B cell (primary cell): ENCODE data around the gene NT5C1B. TPM values are rescaled to one million over a fixed set of nuclear protein-coding genes. Genes with fewer than 3 reads are reported as not detected.

Source experiments
- ATAC-seq: fragments of 200-7000 bp; cut with Tn5 transposase; one replicate; pipeline ENCODE4 v1.10.0; 2021; ENCODE audit warnings: low read depth, mild to moderate bottlenecking, moderate number of reproducible peaks, moderate library complexity
- CTCF ChIA-PET: fragments of 350-600 bp; sonication (Branson Sonifier 250); formaldehyde crosslinking; loops from one replicate; lab custom pipeline; 2021; ENCODE audit warnings: antibody characterized with exemption, inconsistent platforms; lab: Charles Lee
- POLR2A ChIA-PET: fragments of 350-600 bp; sonication (Branson Sonifier 250); formaldehyde crosslinking; loops from one replicate; lab custom pipeline; 2021; ENCODE audit warnings: antibody characterized with exemption; lab: Charles Lee
- DNase-seq: peaks from one replicate; pipeline ENCODE4 v3.0.0; 2013
- H2AFZ ChIP-seq: 2 replicates; pipeline ENCODE4 v1.6.1; 2012; ENCODE audit warnings: mild to moderate bottlenecking, low read depth, low read length; ENCODE audit not compliant: insufficient read depth, poor library complexity, severe bottlenecking
- H3K27ac ChIP-seq, 2 donors: 1 replicate in 1 of 2; 2 replicates in 1 of 2; pipeline ENCODE4 v1.5.1; 2012 to 2013; ENCODE audit warnings: low read length in 2 of 2, mild to moderate bottlenecking in 2 of 2, moderate library complexity in 1 of 2
- H3K27me3 ChIP-seq, 4 experiments: fragments of 200-600 bp in 1 of 4; sonication (generic) in 1 of 4; replicated peaks in 1 of 4; 1 replicate in 2 of 4; 2 replicates in 2 of 4; pipeline versions ENCODE4 v1.6.1 to v1.7.0; 2013 to 2016; ENCODE audit warnings: low read length in 3 of 4, mild to moderate bottlenecking in 2 of 4, mixed read lengths in 1 of 4, moderate library complexity in 1 of 4; ENCODE audit not compliant: insufficient read depth in 4 of 4, control insufficient read depth in 3 of 4; ENCODE audit errors: control extremely low read depth in 1 of 4
- H3K36me3 ChIP-seq, 2 experiments: replicated peaks in 1 of 2; 1 replicate in 1 of 2; 2 replicates in 1 of 2; pipeline versions ENCODE4 v1.6.1 to v1.7.1; 2013; ENCODE audit warnings: low read length in 1 of 2; ENCODE audit not compliant: insufficient read depth in 2 of 2, control insufficient read depth in 1 of 2; ENCODE audit errors: control extremely low read depth in 1 of 2, extremely low read depth in 1 of 2
- H3K4me1 ChIP-seq, 2 donors: fragments of 200-600 bp in 1 of 2; sonication (generic) in 1 of 2; 1 replicate in 1 of 2; 2 replicates in 1 of 2; pipeline versions ENCODE4 v1.5.1 to v1.6.1; 2013 to 2017; ENCODE audit warnings: low read length in 2 of 2; ENCODE audit not compliant: control insufficient read depth in 2 of 2, insufficient read depth in 2 of 2
- H3K4me2 ChIP-seq: replicated peaks from 2 replicates; pipeline ENCODE3; 2012; ENCODE audit warnings: mild to moderate bottlenecking, low read depth, low read length; ENCODE audit not compliant: poor library complexity, severe bottlenecking
- H3K4me3 ChIP-seq, 5 experiments: fragments of 200-600 bp in 1 of 5; sonication (generic) in 1 of 5; 1 replicate in 3 of 5; 2 replicates in 2 of 5; pipeline versions ENCODE4 v1.5.1 to v1.7.0; 2011 to 2016; ENCODE audit warnings: low read length in 4 of 5, mild to moderate bottlenecking in 4 of 5, low read depth in 2 of 5, control low read depth in 1 of 5, moderate library complexity in 1 of 5; ENCODE audit not compliant: insufficient read depth in 1 of 5; ENCODE audit errors: control extremely low read depth in 1 of 5, extremely low read depth in 1 of 5
- H3K79me2 ChIP-seq: fragments of 200-600 bp; sonication (generic); one replicate; pipeline ENCODE4 v1.6.0; 2016; ENCODE audit warnings: low read length; ENCODE audit not compliant: control insufficient read depth, insufficient read depth
- H3K9ac ChIP-seq: fragments of 200-600 bp; sonication (generic); 2 replicates; pipeline ENCODE4 v1.6.1; 2017; ENCODE audit warnings: mild to moderate bottlenecking, low read length, moderate library complexity
- H3K9me3 ChIP-seq, 3 donors: one replicate each; pipeline versions ENCODE4 v1.6.1 to v1.7.1; 2013; ENCODE audit warnings: low read length in 2 of 3; ENCODE audit not compliant: control insufficient read depth in 2 of 3, insufficient read depth in 1 of 3; ENCODE audit errors: control extremely low read depth in 1 of 3
- H4K20me1 ChIP-seq: 2 replicates; pipeline ENCODE4 v1.6.0; 2012; ENCODE audit warnings: mild to moderate bottlenecking, low read length; ENCODE audit not compliant: insufficient read depth, control insufficient read depth, poor library complexity, severe bottlenecking
- H3K27ac Mint-ChIP-seq: one replicate; pipeline ENCODE4 v1.8.0; 2021; ENCODE audit warnings: mixed read lengths
- H3K27me3 Mint-ChIP-seq: one replicate; pipeline ENCODE4 v1.8.0; 2021; ENCODE audit warnings: mixed read lengths
- H3K4me1 Mint-ChIP-seq: one replicate; pipeline ENCODE4 v1.8.0; 2021; ENCODE audit warnings: mixed read lengths
- H3K4me3 Mint-ChIP-seq: one replicate; pipeline ENCODE4 v1.8.0; 2021; ENCODE audit warnings: mixed read lengths
- H3K9me3 Mint-ChIP-seq: one replicate; pipeline ENCODE4 v1.8.0; 2022; ENCODE audit warnings: mixed read lengths; ENCODE audit not compliant: insufficient read depth
- EZH2 ChIP-seq: IDR thresholded peaks from 2 replicates; pipeline ENCODE4 v1.6.1; 2012; ENCODE audit warnings: borderline replicate concordance, low read depth, mild to moderate bottlenecking, moderate library complexity, low read length; ENCODE audit not compliant: insufficient read depth, poor library complexity, severe bottlenecking
- WGBS: methylation state at CpG from one replicate; pipeline ENCODE4 v1.1.5; 2013; ENCODE audit warnings: missing lambda C conversion rate; ENCODE audit not compliant: insufficient coverage; 5-methylcytosine and 5-hydroxymethylcytosine counted together
- intact Hi-C: fragments of 100-400 bp; cut with micrococcal nuclease; formaldehyde crosslinking; loops from one replicate; pipeline ENCODE4 v1.10.0; 2022
- polyA plus RNA-seq: library from polyadenylated mRNA; depleted of rRNA; stranded (reverse); fragments of >200 nt; gene quantifications from 2 replicates; pipeline ENCODE4 v1.2.3, GENCODE V29; 2012
- total RNA-seq, 2 donors: library from RNA; stranded (reverse); fragments of 120-200 nt in 1 of 2; gene quantifications; 1 replicate in 1 of 2; 2 replicates in 1 of 2; pipeline versions ENCODE4 v1.2.3 to v1.2.4, GENCODE V29; 2013 to 2022
- TF ChIP-seq, protein P1 (sequence below): fragments of 200-600 bp; IDR thresholded peaks from one replicate; pipeline ENCODE4 v1.8.0; 2022; ENCODE audit warnings: antibody characterized with exemption, mild to moderate bottlenecking

The NT5C1B gene
- total and polyA plus RNA-seq, 2 donors (not counting 1 experiment from before 2014, with no cell fraction given): not detected

DNA sequence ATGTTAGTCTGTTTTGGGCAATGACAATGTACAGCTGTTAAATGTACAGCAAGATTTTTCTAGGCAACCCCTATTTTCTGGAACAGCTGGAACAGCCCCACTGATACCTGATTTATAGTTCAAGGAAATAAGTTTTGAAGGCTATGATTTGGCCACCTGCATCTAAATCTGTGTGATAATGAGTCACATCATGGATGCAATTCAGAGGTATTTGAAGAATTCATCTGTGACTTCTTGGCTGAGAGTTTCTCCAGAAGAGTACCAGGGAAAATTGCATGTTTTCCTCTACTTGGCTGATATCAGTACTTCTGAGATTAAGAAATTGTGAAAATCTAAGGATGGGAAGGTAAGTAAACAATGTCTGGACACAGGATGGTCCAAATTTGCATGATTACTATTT, 40.7 kb upstream of the NT5C1B start:
- H3K27ac ChIP-seq: no peak overlapping the region
- no peak overlapping the region for H3K27ac Mint-ChIP-seq
- H3K9me3 Mint-ChIP-seq: peaks cover 9% of the 10 kb centered on the region
- no peak overlapping the region for H2AFZ ChIP-seq
- H3K4me1 ChIP-seq: no peaks in the 10 kb centered on the region
- H3K79me2 ChIP-seq: no peaks in the 10 kb centered on the region
- CTCF ChIA-PET: no interaction called here
- no peak overlapping the region for H3K9ac ChIP-seq
- DNase-seq (no peak), ATAC-seq (no peak)
- H3K4me1 Mint-ChIP-seq: no peaks in the 10 kb centered on the region
- no peak for TF ChIP-seq EZH2
- TF ChIP-seq, protein P1, sequence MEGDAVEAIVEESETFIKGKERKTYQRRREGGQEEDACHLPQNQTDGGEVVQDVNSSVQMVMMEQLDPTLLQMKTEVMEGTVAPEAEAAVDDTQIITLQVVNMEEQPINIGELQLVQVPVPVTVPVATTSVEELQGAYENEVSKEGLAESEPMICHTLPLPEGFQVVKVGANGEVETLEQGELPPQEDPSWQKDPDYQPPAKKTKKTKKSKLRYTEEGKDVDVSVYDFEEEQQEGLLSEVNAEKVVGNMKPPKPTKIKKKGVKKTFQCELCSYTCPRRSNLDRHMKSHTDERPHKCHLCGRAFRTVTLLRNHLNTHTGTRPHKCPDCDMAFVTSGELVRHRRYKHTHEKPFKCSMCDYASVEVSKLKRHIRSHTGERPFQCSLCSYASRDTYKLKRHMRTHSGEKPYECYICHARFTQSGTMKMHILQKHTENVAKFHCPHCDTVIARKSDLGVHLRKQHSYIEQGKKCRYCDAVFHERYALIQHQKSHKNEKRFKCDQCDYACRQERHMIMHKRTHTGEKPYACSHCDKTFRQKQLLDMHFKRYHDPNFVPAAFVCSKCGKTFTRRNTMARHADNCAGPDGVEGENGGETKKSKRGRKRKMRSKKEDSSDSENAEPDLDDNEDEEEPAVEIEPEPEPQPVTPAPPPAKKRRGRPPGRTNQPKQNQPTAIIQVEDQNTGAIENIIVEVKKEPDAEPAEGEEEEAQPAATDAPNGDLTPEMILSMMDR: no peak
- H3K27me3 Mint-ChIP-seq: no peaks in the 10 kb centered on the region
- H3K4me3 ChIP-seq: no peak overlapping the region
- POLR2A ChIA-PET: no interaction called here
- H3K4me2 ChIP-seq: no peak overlapping the region
- H4K20me1 ChIP-seq: no peaks in the 10 kb centered on the region
- H3K4me3 Mint-ChIP-seq: no peak overlapping the region
- H3K9me3 ChIP-seq: peaks cover 0 to 8% (median 5%) of the 10 kb centered on the region in 3 donors
- no peaks in the 10 kb centered on the region for H3K27me3 ChIP-seq
- intact Hi-C loops: no loop called here
- H3K36me3 ChIP-seq: no peaks in the 10 kb centered on the region

DNA sequence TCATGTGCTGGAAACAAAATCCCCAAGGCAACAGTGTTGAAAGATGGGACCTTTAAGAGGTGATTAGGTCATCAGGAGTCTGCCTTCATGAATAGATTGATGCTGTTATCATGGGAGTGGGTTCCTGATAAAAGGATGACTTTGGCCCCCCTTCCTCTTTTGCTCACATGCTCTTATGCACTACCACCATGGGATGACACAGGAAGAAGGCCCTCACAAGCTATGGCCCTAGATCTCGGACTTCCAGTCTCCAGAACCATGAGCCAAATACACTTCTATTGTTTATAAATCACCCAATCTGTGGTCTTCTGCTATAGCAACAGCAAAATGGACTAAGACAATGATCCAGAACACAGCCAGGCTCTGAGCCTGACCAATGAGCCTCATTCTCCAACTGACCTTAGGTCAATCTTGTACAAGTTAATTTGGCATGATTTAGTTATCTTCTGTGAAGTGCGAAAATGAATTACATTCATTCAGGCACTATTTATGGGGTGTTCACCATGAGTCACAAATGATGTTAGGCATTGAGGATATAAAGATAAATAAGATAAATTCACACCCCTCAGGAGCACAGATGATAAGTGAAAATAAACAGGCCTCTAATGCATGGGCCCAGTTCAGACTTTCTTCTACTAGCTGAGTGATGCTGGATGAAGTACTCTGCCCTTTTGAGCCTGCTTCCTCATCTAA, 37.7 kb upstream of the NT5C1B start:
- Histone ChIP-seq H3K36me3 (no peaks in the 10 kb centered on the region), H3K4me1 (no peaks in the 10 kb centered on the region), H3K9ac (no peak overlapping the region), H3K4me2 (no peak overlapping the region), H3K79me2 (no peaks in the 10 kb centered on the region), H3K9me3 (no peaks in the 10 kb centered on the region), H4K20me1 (no peaks in the 10 kb centered on the region), H3K4me3 (no peak overlapping the region), H2AFZ (no peak overlapping the region), H3K27ac (no peak overlapping the region), H3K27me3 (no peaks in the 10 kb centered on the region)
- CTCF ChIA-PET: no interaction called here
- no peak overlapping the region for H3K27ac Mint-ChIP-seq
- 87% methylated on average over 1 of the region's 2 CpGs for WGBS
- no peaks in the 10 kb centered on the region for H3K4me1 Mint-ChIP-seq
- TF ChIP-seq, protein P1: no peak
- no peak for TF ChIP-seq EZH2
- intact Hi-C loops: no loop called here
- ATAC-seq (no peak), DNase-seq (no peak)
- H3K9me3 Mint-ChIP-seq: peaks cover 2% of the 10 kb centered on the region
- POLR2A ChIA-PET: no interaction called here
- H3K4me3 Mint-ChIP-seq: no peak overlapping the region
- H3K27me3 Mint-ChIP-seq: no peaks in the 10 kb centered on the region
